DND-41 (cell line): ENCODE data around the gene FLII.

Source experiments
- ATAC-seq: fragments of 200-7000 bp; cut with Tn5 transposase; 3 replicates; pipeline ENCODE4 v1.9.1; 2021; ENCODE audit warnings: low read depth; ENCODE audit not compliant: insufficient read depth
- DNase-seq: peaks from one replicate; pipeline ENCODE4 v3.0.0-alpha.2; 2020
- H2AFZ ChIP-seq: 2 replicates; pipeline ENCODE4 v1.6.0; 2012; ENCODE audit warnings: low read depth, low read length
- H3K27ac ChIP-seq: 2 replicates; pipeline ENCODE4 v1.5.1; 2012; ENCODE audit warnings: low read length, inconsistent platforms
- H3K27me3 ChIP-seq: fragments of 200-600 bp; sonication (generic); 2 replicates; pipeline ENCODE4 v1.6.0; 2012; ENCODE audit warnings: low read length, mild to moderate bottlenecking, inconsistent platforms; ENCODE audit not compliant: insufficient read depth, poor library complexity
- H3K36me3 ChIP-seq: 2 replicates; pipeline ENCODE4 v1.5.1; 2012; ENCODE audit warnings: low read length, inconsistent platforms; ENCODE audit not compliant: insufficient read depth
- H3K4me1 ChIP-seq: 2 replicates; pipeline ENCODE4 v1.5.1; 2012; ENCODE audit warnings: mild to moderate bottlenecking, low read length; ENCODE audit not compliant: insufficient read depth
- H3K4me2 ChIP-seq: 2 replicates; pipeline ENCODE4 v1.6.0; 2012; ENCODE audit warnings: mild to moderate bottlenecking, moderate library complexity, low read length, inconsistent platforms; ENCODE audit not compliant: insufficient read depth
- H3K4me3 ChIP-seq, 2 experiments: fragments of 200-600 bp in 1 of 2; shearing (Covaris generic) in 1 of 2; 2 replicates each; pipeline ENCODE4 v1.5.1; 2012 to 2016; ENCODE audit warnings: inconsistent platforms in 2 of 2, low read length in 2 of 2, mild to moderate bottlenecking in 2 of 2, low read depth in 1 of 2, moderate library complexity in 1 of 2
- H3K79me2 ChIP-seq: 2 replicates; pipeline ENCODE4 v1.6.0; 2012; ENCODE audit warnings: low read length, inconsistent platforms; ENCODE audit not compliant: insufficient read depth
- H3K9ac ChIP-seq: 2 replicates; pipeline ENCODE4 v1.6.0; 2012; ENCODE audit warnings: low read depth, mild to moderate bottlenecking, inconsistent platforms, low read length, moderate library complexity
- H3K9me3 ChIP-seq: 2 replicates; pipeline ENCODE4 v1.5.1; 2012; ENCODE audit warnings: low read length, moderate library complexity, mild to moderate bottlenecking, inconsistent platforms; ENCODE audit not compliant: insufficient read depth, severe bottlenecking
- H4K20me1 ChIP-seq: 2 replicates; pipeline ENCODE4 v1.6.0; 2012; ENCODE audit warnings: low read length; ENCODE audit not compliant: insufficient read depth
- CTCF ChIP-seq: IDR thresholded peaks from 2 replicates; pipeline ENCODE4 v1.5.1; 2012; ENCODE audit warnings: borderline replicate concordance, low read length, moderate library complexity, mild to moderate bottlenecking; ENCODE audit not compliant: poor library complexity, severe bottlenecking; ENCODE audit errors: extremely low read depth
- EZH2 ChIP-seq: IDR thresholded peaks from 3 replicates; pipeline ENCODE4 v1.6.1; 2012; ENCODE audit warnings: borderline replicate concordance, low read depth, mild to moderate bottlenecking, moderate library complexity, low read length, inconsistent platforms; ENCODE audit not compliant: severe bottlenecking

Gene FLII

GRCh38 chr17:18240449-18240848, 18.1 kb downstream of the FLII start:
- Histone ChIP-seq H3K9me3 (no peaks in the 10 kb centered on the region), H3K9ac (no peak overlapping the region), H3K4me1 (no peaks in the 10 kb centered on the region), H4K20me1 (peaks cover 3% of the 10 kb centered on the region; the same call in 1 of the 2 replicates), H3K27ac (no peak overlapping the region), H3K4me2 (no peak overlapping the region), H3K27me3 (no peaks in the 10 kb centered on the region), H2AFZ (no peak overlapping the region), H3K36me3 (peaks cover 70% of the 10 kb centered on the region), H3K4me3 (no peak overlapping the region), H3K79me2 (no peaks in the 10 kb centered on the region)
- ATAC-seq: no peak
- DNase-seq: no peak
- no peak for TF ChIP-seq EZH2
- no peak for TF ChIP-seq CTCF

GRCh38 chr17:18238299-18238698, 20.2 kb downstream of the FLII start:
- Histone ChIP-seq H4K20me1 (peaks cover 3% of the 10 kb centered on the region; the same call in 1 of the 2 replicates), H3K79me2 (no peaks in the 10 kb centered on the region), H3K36me3 (peaks cover 72% of the 10 kb centered on the region), H3K27ac (no peak overlapping the region), H3K27me3 (no peaks in the 10 kb centered on the region), H2AFZ (no peak overlapping the region), H3K9me3 (no peaks in the 10 kb centered on the region), H3K4me2 (no peak overlapping the region), H3K9ac (no peak overlapping the region), H3K4me3 (no peak overlapping the region), H3K4me1 (no peaks in the 10 kb centered on the region)
- TF ChIP-seq CTCF (no peak), EZH2 (no peak)
- DNase-seq: no peak
- no peak for ATAC-seq

- no peak overlapping the region for H2AFZ ChIP-seq
- TF ChIP-seq EZH2 (no peak), CTCF (no peak)
- no peak overlapping the region for H3K4me3 ChIP-seq
- H3K27ac ChIP-seq: no peak overlapping the region
- H3K4me1 ChIP-seq: no peaks in the 10 kb centered on the region
- H4K20me1 ChIP-seq: peaks cover 3% of the 10 kb centered on the region; the same call in 1 of the 2 replicates
- no peak overlapping the region for H3K4me2 ChIP-seq
- H3K9ac ChIP-seq: no peak overlapping the region
- H3K79me2 ChIP-seq: no peaks in the 10 kb centered on the region
- peaks cover 75% of the 10 kb centered on the region for H3K36me3 ChIP-seq
- DNase-seq: no peak
- ATAC-seq: no peak
- H3K9me3 ChIP-seq: no peaks in the 10 kb centered on the region
- no peaks in the 10 kb centered on the region for H3K27me3 ChIP-seq
These were observed 21.1 kb downstream of the FLII start for GRCh38 chr17:18237461-18237860.

- Histone ChIP-seq H3K9ac (no peak overlapping the region), H3K36me3 (peaks cover 72% of the 10 kb centered on the region), H3K9me3 (no peaks in the 10 kb centered on the region), H2AFZ (no peak overlapping the region), H4K20me1 (peaks cover 5% of the 10 kb centered on the region; the same call in 1 of the 2 replicates), H3K27ac (no peak overlapping the region), H3K4me1 (no peaks in the 10 kb centered on the region), H3K4me2 (no peak overlapping the region), H3K79me2 (peaks cover 3% of the 10 kb centered on the region; the same call in 1 of the 2 replicates), H3K27me3 (no peaks in the 10 kb centered on the region), H3K4me3 (no peak overlapping the region)
- no peak for DNase-seq
- TF ChIP-seq CTCF: no peak
- no peak for TF ChIP-seq EZH2
- no peak for ATAC-seq
These were observed 22.0 kb downstream of the FLII start for GRCh38 chr17:18236494-18236893.
